Measurements from ENCODE around the gene C17orf50. TPM values are rescaled to one million over a fixed set of nuclear protein-coding genes. Genes with fewer than 3 reads are reported as not detected.

C17orf50 gene
- total and polyA plus RNA-seq, 11 donors: 0.19 TPM; not detected in 10

GRCh38 chr17:35742496-35742895, 18.2 kb upstream of the C17orf50 start:
- intact Hi-C loops (cut with DNase I): loop anchor here in 5 of 10 donors (5.0 to 10.0 kb wide), 5 partner anchors 78 to 578 kb away; no protein-coding TSS in a partner anchor
- Histone ChIP-seq H3K27me3 (peaks cover 0 to 38% (median 12%) of the 10 kb centered on the region in 9 donors), H3K4me1 (peaks cover 0 to 12% (median 6%) of the 10 kb centered on the region in 12 donors), H3K9me3 (no peaks in the 10 kb centered on the region), H3K27ac (no peak overlapping the region), H3K36me3 (no peaks in the 10 kb centered on the region), H3K4me3 (no peak overlapping the region)
- TF ChIP-seq POLR2A (IDR thresholded peaks at IDR 0.05): no peak
- TF ChIP-seq CTCF (IDR thresholded peaks at IDR 0.05): no peak
- DNase-seq (no peak), ATAC-seq (no peak)
- WGBS, 4 donors: 70 to 84% (median 76%) methylated on average over 7 of the region's 7 CpGs

- 66 to 79% (median 73%) methylated on average over 6 to 7 of the region's 7 CpGs for whole genome bisulfite sequencing, 4 donors
- H3K4me1 ChIP-seq: peaks cover 0 to 12% (median 6%) of the 10 kb centered on the region in 12 donors
- ATAC-seq: no peak
- H3K36me3 ChIP-seq: no peaks in the 10 kb centered on the region
- H3K27me3 ChIP-seq: peaks cover 0 to 42% (median 14%) of the 10 kb centered on the region in 9 donors
- no peak for TF ChIP-seq POLR2A (IDR thresholded peaks at IDR 0.05)
- no peak for TF ChIP-seq CTCF (IDR thresholded peaks at IDR 0.05)
- intact Hi-C loops (cut with DNase I): loop anchor here in 5 of 10 donors (5.0 to 10.0 kb wide), 5 partner anchors 78 to 578 kb away; no protein-coding TSS in a partner anchor
- no peak overlapping the region for H3K27ac ChIP-seq
- no peak overlapping the region for H3K4me3 ChIP-seq
- no peaks in the 10 kb centered on the region for H3K9me3 ChIP-seq
- no peak for DNase-seq
Observed at GRCh38 chr17:35742896-35743477, 17.7 kb upstream of the C17orf50 start.

GRCh38 chr17:35743626-35744328, 16.9 kb upstream of the C17orf50 start:
- intact Hi-C loops (cut with DNase I): loop anchor here in 5 of 10 donors (5.0 to 10.0 kb wide), 5 partner anchors 79 to 579 kb away; no protein-coding TSS in a partner anchor
- H3K36me3 ChIP-seq: no peaks in the 10 kb centered on the region
- no peak for TF ChIP-seq POLR2A (IDR thresholded peaks at IDR 0.05)
- TF ChIP-seq CTCF (IDR thresholded peaks at IDR 0.05): no peak
- H3K4me3 ChIP-seq: no peak overlapping the region
- ATAC-seq (no peak), DNase-seq (peak in 2 of 5 donors; percentile 36 to 41)
- peaks cover 0 to 50% (median 18%) of the 10 kb centered on the region in 9 donors for H3K27me3 ChIP-seq
- peaks cover 0 to 12% (median 6%) of the 10 kb centered on the region in 12 donors for H3K4me1 ChIP-seq
- WGBS, 4 donors: 31 to 49% (median 46%) methylated on average over 7 of the region's 7 CpGs
- H3K27ac ChIP-seq: no peak overlapping the region
- no peaks in the 10 kb centered on the region for H3K9me3 ChIP-seq

- peaks cover 0 to 60% (median 22%) of the 10 kb centered on the region in 9 donors for H3K27me3 ChIP-seq
- WGBS, 4 donors: 75 to 84% (median 78%) methylated on average over 8 of the region's 8 CpGs
- no peak overlapping the region for H3K27ac ChIP-seq
- no peaks in the 10 kb centered on the region for H3K36me3 ChIP-seq
- intact Hi-C loops (cut with DNase I): loop anchor here in 8 of 10 donors (5.0 to 10.0 kb wide), 9 partner anchors 80 to 580 kb away; no protein-coding TSS in a partner anchor
- no peaks in the 10 kb centered on the region for H3K9me3 ChIP-seq
- no peak overlapping the region for H3K4me3 ChIP-seq
- TF ChIP-seq CTCF (IDR thresholded peaks at IDR 0.05) (no peak), POLR2A (IDR thresholded peaks at IDR 0.05) (no peak)
- DNase-seq (no peak), ATAC-seq (no peak)
- H3K4me1 ChIP-seq: peaks cover 0 to 13% (median 6%) of the 10 kb centered on the region in 12 donors
Observed at GRCh38 chr17:35744830-35745229, 15.9 kb upstream of the C17orf50 start.
